ENCODE measurements around the gene DOCK2. TPM values are rescaled to one million over a fixed set of nuclear protein-coding genes. Genes with fewer than 3 reads are reported as not detected.

DOCK2 gene
- total RNA-seq, 1 experiment from 2014 or later = 3.5 TPM

DNA sequence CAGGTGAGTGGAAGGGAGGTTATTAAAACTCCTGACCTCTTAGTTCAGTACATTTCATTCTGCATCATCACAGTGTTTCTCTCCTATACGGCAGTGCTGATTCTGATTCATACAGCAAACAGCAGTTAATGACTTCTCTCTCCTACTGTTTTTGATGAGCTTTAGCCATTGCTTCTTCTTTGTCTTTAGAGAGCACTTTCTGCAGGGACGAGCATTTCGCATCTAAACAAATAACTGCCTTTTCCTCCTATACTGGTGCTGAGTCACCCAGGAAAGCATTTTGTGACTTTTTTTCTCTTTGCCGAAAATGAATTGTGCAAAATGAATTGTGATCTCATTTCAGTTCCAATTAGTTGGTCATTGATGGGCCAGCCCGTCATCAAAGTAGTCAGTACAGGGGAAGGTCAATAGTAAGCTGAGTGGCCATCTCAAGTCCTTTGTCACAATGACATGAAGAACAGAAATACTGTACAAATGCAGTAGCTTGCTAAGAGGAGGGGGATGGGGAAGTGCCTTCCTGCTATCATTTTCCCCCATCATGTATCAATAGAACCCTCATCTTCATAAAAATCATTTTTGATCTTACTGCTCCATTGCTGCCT, 244.7 kb downstream of the DOCK2 start:
- peak in 1 of 2 experiments; percentile 16 for DNase-seq (ENCODE audit: low read depth in 1 of 2, low spot score in 2 of 2)
- H3K27me3 ChIP-seq (replicated peaks) = no peaks in the 10 kb centered on the region
- no peak overlapping the region for H3K27ac ChIP-seq
- no peaks in the 10 kb centered on the region for H3K36me3 ChIP-seq
- no peak overlapping the region for H3K4me3 ChIP-seq
- H3K4me1 ChIP-seq (replicated peaks) = peaks cover 7% of the 10 kb centered on the region
- no peaks in the 10 kb centered on the region for H3K9me3 ChIP-seq (replicated peaks)

DNA sequence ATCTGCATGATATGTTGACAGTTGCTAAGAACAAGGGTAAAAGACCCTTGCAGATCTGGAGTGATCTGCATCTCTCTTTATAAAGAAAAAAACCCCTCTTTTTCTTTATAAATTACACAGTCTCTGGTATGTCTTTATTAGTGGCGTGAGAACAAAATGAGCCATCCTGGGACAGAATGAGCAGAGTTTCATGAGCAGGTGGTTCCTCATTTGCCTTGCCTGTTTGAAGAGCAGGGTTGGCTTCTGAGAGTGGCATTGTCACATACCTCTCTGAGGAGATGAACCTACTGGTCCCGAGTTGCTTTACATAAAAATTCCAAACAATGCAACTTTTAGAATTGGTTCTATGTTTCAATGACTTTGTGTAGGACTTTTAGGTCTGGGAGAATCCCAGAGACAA, 249.0 kb downstream of the DOCK2 start:
- Histone ChIP-seq H3K4me3 (no peak overlapping the region), H3K27ac (no peak overlapping the region), H3K27me3 (replicated peaks) (no peaks in the 10 kb centered on the region), H3K36me3 (no peaks in the 10 kb centered on the region), H3K4me1 (replicated peaks) (peaks cover 7% of the 10 kb centered on the region), H3K9me3 (replicated peaks) (no peaks in the 10 kb centered on the region)
- DNase-seq (ENCODE audit: low read depth in 1 of 2, low spot score in 2 of 2) = no peak

DNA sequence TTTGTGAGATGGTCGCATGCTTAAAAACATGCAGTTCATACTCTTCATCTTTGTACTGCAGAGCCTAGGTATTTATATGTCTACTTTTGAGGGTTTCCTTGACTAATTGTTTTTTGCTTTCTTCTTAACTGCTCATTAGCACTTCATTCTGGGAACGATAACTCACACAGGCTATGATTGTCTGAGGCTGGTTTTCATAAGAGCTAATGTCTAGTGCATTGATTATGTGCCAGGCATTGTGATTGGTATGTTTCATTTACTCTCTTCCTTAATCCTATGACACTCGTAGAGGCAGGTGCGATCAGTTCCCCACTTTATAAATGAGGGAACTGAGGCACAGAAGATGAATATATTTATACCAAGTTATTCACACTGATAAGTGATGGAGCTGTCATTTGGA, 249.6 kb downstream of the DOCK2 start:
- DNase-seq (ENCODE audit: low read depth in 1 of 2, low spot score in 2 of 2) = no peak
- Histone ChIP-seq H3K4me3 (no peak overlapping the region), H3K4me1 (replicated peaks) (peaks cover 4% of the 10 kb centered on the region), H3K9me3 (replicated peaks) (no peaks in the 10 kb centered on the region), H3K36me3 (no peaks in the 10 kb centered on the region), H3K27me3 (replicated peaks) (no peaks in the 10 kb centered on the region), H3K27ac (no peak overlapping the region)

DNA sequence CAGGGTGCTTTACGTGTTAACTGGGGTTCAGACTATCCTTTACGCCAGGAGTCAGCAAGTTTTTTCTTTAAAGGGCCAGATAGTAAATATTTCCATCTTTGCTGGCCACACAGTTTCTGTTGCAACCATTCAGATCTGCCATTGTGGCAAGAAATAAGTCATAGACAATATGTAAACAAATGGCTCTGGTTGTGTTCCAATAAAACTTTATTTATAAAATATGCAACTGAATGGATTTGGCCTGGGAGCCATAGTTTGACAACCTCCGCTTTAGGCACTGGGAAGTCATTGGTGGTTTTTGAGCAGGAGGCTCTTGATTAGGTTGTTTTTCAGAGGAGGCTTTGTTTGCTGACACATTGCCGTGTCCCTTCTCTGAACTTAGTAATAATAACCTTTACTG, 252.5 kb downstream of the DOCK2 start:
- no peak for DNase-seq (ENCODE audit: low read depth in 1 of 2, low spot score in 2 of 2)
- Histone ChIP-seq H3K36me3 (no peaks in the 10 kb centered on the region), H3K4me1 (replicated peaks) (no peaks in the 10 kb centered on the region), H3K27ac (no peak overlapping the region), H3K4me3 (no peak overlapping the region), H3K9me3 (replicated peaks) (no peaks in the 10 kb centered on the region), H3K27me3 (replicated peaks) (no peaks in the 10 kb centered on the region)

- H3K36me3 ChIP-seq = no peaks in the 10 kb centered on the region
- no peak overlapping the region for H3K27ac ChIP-seq
- H3K9me3 ChIP-seq (replicated peaks) = no peaks in the 10 kb centered on the region
- no peaks in the 10 kb centered on the region for H3K4me1 ChIP-seq (replicated peaks)
- no peak for DNase-seq (ENCODE audit: low read depth in 1 of 2, low spot score in 2 of 2)
- no peaks in the 10 kb centered on the region for H3K27me3 ChIP-seq (replicated peaks)
- no peak overlapping the region for H3K4me3 ChIP-seq
Measured at GRCh38 chr5:169893010-169893409, 255.9 kb downstream of the DOCK2 start.

- H3K36me3 ChIP-seq = no peaks in the 10 kb centered on the region
- no peak for DNase-seq (ENCODE audit: low read depth in 1 of 2, low spot score in 2 of 2)
- no peak overlapping the region for H3K4me3 ChIP-seq
- H3K27me3 ChIP-seq (replicated peaks) = no peaks in the 10 kb centered on the region
- no peaks in the 10 kb centered on the region for H3K4me1 ChIP-seq (replicated peaks)
- H3K9me3 ChIP-seq (replicated peaks) = no peaks in the 10 kb centered on the region
- H3K27ac ChIP-seq = no peak overlapping the region
Measured at GRCh38 chr5:169893571-169893970, 256.5 kb downstream of the DOCK2 start.

DNA sequence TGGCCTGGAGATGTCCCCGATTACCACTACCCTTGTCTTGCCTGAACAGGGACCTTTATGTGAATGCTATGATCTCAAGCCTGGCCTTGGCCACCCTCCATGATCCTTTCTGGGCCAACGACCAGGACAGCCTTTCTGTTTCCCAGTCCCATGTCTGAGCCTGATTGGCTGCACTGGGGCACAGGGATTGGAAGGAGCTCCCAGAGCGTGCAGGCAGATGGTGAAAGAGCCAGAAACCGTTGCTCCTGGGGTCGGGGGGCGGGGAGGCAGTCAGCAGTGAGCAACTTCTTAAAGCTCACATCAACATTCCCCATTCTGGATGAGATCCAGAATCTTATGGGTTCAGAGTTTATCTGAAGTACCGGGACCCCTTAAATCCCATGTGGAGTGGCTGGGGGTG, 258.9 kb downstream of the DOCK2 start:
- no peak overlapping the region for H3K27ac ChIP-seq
- DNase-seq (ENCODE audit: low read depth in 1 of 2, low spot score in 2 of 2) = no peak
- no peaks in the 10 kb centered on the region for H3K4me1 ChIP-seq (replicated peaks)
- H3K9me3 ChIP-seq (replicated peaks) = no peaks in the 10 kb centered on the region
- H3K27me3 ChIP-seq (replicated peaks) = no peaks in the 10 kb centered on the region
- no peaks in the 10 kb centered on the region for H3K36me3 ChIP-seq
- no peak overlapping the region for H3K4me3 ChIP-seq

DNA sequence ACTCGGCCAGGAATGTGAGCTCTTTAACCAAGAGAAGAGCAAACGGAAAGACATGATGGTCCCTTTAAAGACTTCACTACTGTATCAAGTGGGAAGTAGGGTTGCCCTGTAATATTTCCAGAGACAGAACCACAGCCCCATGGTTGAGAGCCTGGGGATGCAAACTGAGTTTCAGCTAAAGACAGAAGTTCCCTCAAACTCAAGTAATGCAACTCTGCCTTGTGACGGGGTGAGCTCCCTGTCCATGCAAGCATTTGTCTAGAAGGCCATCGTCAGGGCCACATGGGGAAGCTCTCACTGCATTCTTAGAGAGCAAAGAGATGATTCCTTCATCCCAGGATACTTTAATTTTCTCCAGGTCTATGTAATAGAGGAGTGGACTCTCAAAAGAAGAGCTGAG, 260.4 kb downstream of the DOCK2 start:
- Histone ChIP-seq H3K36me3 (no peaks in the 10 kb centered on the region), H3K4me3 (no peak overlapping the region), H3K27ac (no peak overlapping the region), H3K27me3 (replicated peaks) (no peaks in the 10 kb centered on the region), H3K4me1 (replicated peaks) (no peaks in the 10 kb centered on the region), H3K9me3 (replicated peaks) (no peaks in the 10 kb centered on the region)
- no peak for DNase-seq (ENCODE audit: low read depth in 1 of 2, low spot score in 2 of 2)

GRCh38 chr5:169901896-169902295, 264.8 kb downstream of the DOCK2 start:
- DNase-seq (ENCODE audit: low read depth in 1 of 2, low spot score in 2 of 2) = no peak
- no peak overlapping the region for H3K27ac ChIP-seq
- no peak overlapping the region for H3K4me3 ChIP-seq
- H3K9me3 ChIP-seq (replicated peaks) = no peaks in the 10 kb centered on the region
- no peaks in the 10 kb centered on the region for H3K27me3 ChIP-seq (replicated peaks)
- no peaks in the 10 kb centered on the region for H3K4me1 ChIP-seq (replicated peaks)
- H3K36me3 ChIP-seq = no peaks in the 10 kb centered on the region

DNA sequence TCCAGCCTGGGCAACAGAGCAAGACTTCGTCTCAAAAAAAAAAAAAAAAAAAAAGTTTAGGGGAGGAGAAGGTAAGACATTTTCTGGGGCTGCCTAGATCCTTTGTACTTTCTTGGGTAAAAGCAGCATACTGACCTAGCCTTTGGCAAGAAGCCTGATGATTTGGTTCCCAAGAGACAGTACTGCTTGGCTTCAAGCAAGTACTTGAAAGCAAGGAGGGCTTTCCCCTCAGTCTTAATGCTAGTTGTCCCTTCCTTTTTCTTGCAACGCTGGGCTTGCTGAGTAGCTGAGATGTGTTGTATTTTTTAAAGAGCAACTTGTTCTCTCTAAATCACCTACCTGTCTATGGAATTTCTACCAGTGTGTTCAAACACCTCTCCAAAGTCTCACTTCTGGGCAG, 267.0 kb downstream of the DOCK2 start:
- H3K27ac ChIP-seq = no peak overlapping the region
- no peak overlapping the region for H3K4me3 ChIP-seq
- DNase-seq (ENCODE audit: low read depth in 1 of 2, low spot score in 2 of 2) = no peak
- H3K36me3 ChIP-seq = no peaks in the 10 kb centered on the region
- H3K27me3 ChIP-seq (replicated peaks) = no peaks in the 10 kb centered on the region
- no peaks in the 10 kb centered on the region for H3K4me1 ChIP-seq (replicated peaks)
- H3K9me3 ChIP-seq (replicated peaks) = no peaks in the 10 kb centered on the region

DNA sequence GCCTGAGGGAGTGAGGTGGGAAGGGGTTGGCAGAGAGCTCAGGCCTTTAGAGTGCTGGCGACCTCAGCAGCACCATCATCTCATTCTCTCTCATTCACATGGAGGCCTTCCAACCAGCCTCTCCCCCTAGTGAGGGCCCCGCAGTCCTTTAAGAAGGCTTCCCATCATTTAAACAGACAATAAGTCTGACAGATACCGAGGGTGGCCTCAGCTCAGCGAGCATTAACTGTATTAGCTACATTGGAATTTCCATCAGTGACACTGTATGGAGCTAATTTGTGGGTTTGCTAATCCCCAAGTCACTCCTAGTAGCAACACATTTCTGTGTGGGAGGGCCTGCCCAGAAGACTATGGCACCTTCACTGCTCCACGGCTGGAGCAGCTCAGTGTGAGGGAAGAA, 267.4 kb downstream of the DOCK2 start:
- Histone ChIP-seq H3K27me3 (replicated peaks) (no peaks in the 10 kb centered on the region), H3K9me3 (replicated peaks) (no peaks in the 10 kb centered on the region)

GRCh38 chr5:169905017-169905416, 267.9 kb downstream of the DOCK2 start:
- no peaks in the 10 kb centered on the region for H3K9me3 ChIP-seq (replicated peaks)
- H3K4me1 ChIP-seq (replicated peaks) = no peaks in the 10 kb centered on the region
- H3K27me3 ChIP-seq (replicated peaks) = no peaks in the 10 kb centered on the region
- H3K27ac ChIP-seq = no peak overlapping the region
- DNase-seq (ENCODE audit: low read depth in 1 of 2, low spot score in 2 of 2) = no peak
- no peaks in the 10 kb centered on the region for H3K36me3 ChIP-seq
- no peak overlapping the region for H3K4me3 ChIP-seq

More for the DNA sequence above, 267.4 kb downstream of the DOCK2 start:
- no peaks in the 10 kb centered on the region for H3K4me1 ChIP-seq (replicated peaks)
- no peak overlapping the region for H3K4me3 ChIP-seq
- no peak overlapping the region for H3K27ac ChIP-seq
- DNase-seq (ENCODE audit: low read depth in 1 of 2, low spot score in 2 of 2) = no peak
- H3K36me3 ChIP-seq = no peaks in the 10 kb centered on the region

DNA sequence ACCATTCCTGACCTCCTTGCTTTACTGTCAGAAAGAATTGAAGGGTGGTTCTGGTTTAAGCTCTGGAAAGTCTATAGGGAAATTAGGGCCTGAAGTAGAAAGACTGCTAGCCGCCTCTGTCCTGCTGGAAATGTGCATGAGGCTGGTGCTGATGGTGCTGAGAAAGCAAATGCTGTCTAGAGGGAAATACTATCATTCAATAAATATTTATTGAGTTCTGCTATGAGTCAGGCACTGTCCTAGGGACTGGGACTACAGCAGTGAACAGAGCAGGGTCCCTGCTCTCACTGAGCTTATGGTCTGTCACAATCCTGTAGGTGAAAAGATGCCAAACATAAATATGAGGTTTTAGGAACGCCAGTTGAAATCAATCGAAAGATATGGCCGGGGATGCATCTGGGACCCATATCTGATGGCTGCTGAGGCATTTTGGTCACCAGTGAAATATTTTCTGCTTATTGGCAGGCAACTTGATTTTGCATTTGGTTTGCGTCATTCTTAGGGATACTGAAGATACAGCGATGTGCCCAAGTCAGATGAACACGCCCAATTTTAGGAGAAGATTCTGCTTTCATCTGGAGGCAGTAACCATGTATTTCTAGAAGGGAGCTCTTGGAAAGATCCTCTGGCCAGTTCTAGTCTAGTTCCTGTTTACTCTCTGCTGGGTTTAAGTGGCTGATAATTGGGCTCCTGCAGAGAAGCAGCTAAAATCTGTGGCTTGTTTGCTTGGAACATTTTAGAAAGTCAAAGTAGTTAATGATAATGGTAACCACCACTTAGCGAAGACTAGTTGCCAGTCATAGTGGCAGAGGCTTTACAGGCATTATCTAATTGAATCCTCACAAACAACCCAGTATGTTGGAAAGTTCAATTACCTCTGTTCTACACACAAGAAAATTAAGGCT, 269.9 kb downstream of the DOCK2 start:
- H3K9me3 ChIP-seq (replicated peaks) = no peaks in the 10 kb centered on the region
- H3K4me1 ChIP-seq (replicated peaks) = no peaks in the 10 kb centered on the region
- no peak for DNase-seq (ENCODE audit: low read depth in 1 of 2, low spot score in 2 of 2)
- H3K4me3 ChIP-seq = no peak overlapping the region
- H3K36me3 ChIP-seq = no peaks in the 10 kb centered on the region
- no peak overlapping the region for H3K27ac ChIP-seq
- no peaks in the 10 kb centered on the region for H3K27me3 ChIP-seq (replicated peaks)

- no peaks in the 10 kb centered on the region for H3K4me1 ChIP-seq (replicated peaks)
- no peaks in the 10 kb centered on the region for H3K9me3 ChIP-seq (replicated peaks)
- DNase-seq (ENCODE audit: low read depth in 1 of 2, low spot score in 2 of 2) = no peak
- H3K27ac ChIP-seq = no peak overlapping the region
- no peak overlapping the region for H3K4me3 ChIP-seq
- no peaks in the 10 kb centered on the region for H3K36me3 ChIP-seq
- no peaks in the 10 kb centered on the region for H3K27me3 ChIP-seq (replicated peaks)
Measured at GRCh38 chr5:169908864-169909263, 271.8 kb downstream of the DOCK2 start.
